Progenitor cell of endocrine pancreas (in vitro differentiated cells): Measurements from ENCODE around the gene COL6A5. TPM values are rescaled to one million over a fixed set of nuclear protein-coding genes. Genes with fewer than 3 reads are reported as not detected.
A peak's percentile ranks its signal among the peaks of the same experiment; 100 is the strongest.

Source experiments
- DNase-seq: peaks from one replicate; pipeline ENCODE4 v3.0.0; 2021; ENCODE audit warnings: low spot score; ENCODE audit not compliant: unreplicated experiment
- H3K27ac Mint-ChIP-seq: 2 replicates; pipeline ENCODE4 v1.8.0; 2021; ENCODE audit warnings: mild to moderate bottlenecking, moderate library complexity, mixed read lengths
- H3K27me3 Mint-ChIP-seq: 2 replicates; pipeline ENCODE4 v1.8.0; 2021; ENCODE audit warnings: mixed read lengths
- H3K36me3 Mint-ChIP-seq: 2 replicates; pipeline ENCODE4 v1.8.0; 2022; ENCODE audit warnings: mixed read lengths; ENCODE audit not compliant: insufficient read depth
- H3K4me1 Mint-ChIP-seq: 2 replicates; pipeline ENCODE4 v1.8.0; 2021; ENCODE audit warnings: low read depth, mixed read lengths
- H3K4me3 Mint-ChIP-seq: 2 replicates; pipeline ENCODE4 v1.8.0; 2021; ENCODE audit warnings: low read depth, mild to moderate bottlenecking, moderate library complexity, mixed read lengths
- H3K9me3 Mint-ChIP-seq: 2 replicates; pipeline ENCODE4 v1.8.0; 2021; ENCODE audit warnings: low read depth, mixed read lengths
- total RNA-seq: library from RNA; stranded (reverse); gene quantifications from 2 replicates; pipeline ENCODE4 v1.2.1, GENCODE V29; 2021
- TF ChIP-seq, protein P1 (sequence below): fragments of 200-600 bp; sonication (generic); IDR thresholded peaks from one replicate; pipeline ENCODE4 v1.5.0; 2021; ENCODE audit warnings: antibody characterized with exemption, mild to moderate bottlenecking; ENCODE audit not compliant: unreplicated experiment

Gene COL6A5
- total RNA-seq, 1 donor from 2014 or later: not detected

DNA sequence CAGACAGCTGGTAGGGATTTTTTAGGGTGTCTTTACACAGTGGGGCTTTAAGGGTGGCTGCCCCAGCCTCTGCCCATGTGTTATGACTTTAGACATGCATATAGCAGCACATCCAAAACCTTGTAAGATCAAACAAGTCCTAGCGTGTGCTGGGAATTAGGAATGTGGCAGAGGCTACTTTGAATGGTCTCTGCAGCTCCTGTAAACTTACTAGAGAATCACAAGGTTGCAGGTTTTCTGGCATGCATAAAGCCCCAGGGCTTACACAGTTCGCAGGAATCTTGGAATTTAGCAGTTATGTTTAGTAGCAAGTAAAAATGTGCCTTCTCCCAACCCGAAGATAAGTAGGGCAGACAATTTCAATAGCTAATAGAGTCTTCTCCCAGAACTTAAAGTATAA lies 124.7 kb downstream of the COL6A5 start:
- Mint-ChIP-seq H3K27me3 (no peaks in the 10 kb centered on the region), H3K27ac (no peak overlapping the region), H3K4me1 (no peaks in the 10 kb centered on the region), H3K9me3 (peaks cover 5% of the 10 kb centered on the region), H3K36me3 (no peaks in the 10 kb centered on the region), H3K4me3 (no peak overlapping the region)
- no peak for DNase-seq
- TF ChIP-seq, protein P1, sequence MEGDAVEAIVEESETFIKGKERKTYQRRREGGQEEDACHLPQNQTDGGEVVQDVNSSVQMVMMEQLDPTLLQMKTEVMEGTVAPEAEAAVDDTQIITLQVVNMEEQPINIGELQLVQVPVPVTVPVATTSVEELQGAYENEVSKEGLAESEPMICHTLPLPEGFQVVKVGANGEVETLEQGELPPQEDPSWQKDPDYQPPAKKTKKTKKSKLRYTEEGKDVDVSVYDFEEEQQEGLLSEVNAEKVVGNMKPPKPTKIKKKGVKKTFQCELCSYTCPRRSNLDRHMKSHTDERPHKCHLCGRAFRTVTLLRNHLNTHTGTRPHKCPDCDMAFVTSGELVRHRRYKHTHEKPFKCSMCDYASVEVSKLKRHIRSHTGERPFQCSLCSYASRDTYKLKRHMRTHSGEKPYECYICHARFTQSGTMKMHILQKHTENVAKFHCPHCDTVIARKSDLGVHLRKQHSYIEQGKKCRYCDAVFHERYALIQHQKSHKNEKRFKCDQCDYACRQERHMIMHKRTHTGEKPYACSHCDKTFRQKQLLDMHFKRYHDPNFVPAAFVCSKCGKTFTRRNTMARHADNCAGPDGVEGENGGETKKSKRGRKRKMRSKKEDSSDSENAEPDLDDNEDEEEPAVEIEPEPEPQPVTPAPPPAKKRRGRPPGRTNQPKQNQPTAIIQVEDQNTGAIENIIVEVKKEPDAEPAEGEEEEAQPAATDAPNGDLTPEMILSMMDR: no peak

DNA sequence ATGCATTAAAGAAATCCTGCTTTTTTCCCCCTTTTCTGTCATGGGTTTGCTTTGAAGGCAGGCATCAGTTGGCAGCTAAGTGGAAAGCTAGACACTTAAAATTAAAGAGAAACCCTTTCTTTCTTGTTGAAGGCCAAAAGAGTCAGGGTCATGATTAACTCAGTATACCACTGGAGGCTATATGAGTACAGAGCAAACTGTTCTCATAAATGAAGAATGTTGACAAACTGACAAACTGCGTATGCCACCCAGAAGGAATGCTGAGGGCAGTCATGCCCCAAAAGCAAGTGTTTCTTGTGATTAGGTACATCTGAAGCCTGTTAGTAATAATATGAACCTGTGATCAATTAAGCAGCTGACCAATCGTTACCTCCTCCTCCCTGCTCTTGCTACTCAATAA lies 127.9 kb downstream of the COL6A5 start:
- no peak for DNase-seq
- Mint-ChIP-seq H3K27me3 (no peaks in the 10 kb centered on the region), H3K4me3 (no peak overlapping the region)

DNA sequence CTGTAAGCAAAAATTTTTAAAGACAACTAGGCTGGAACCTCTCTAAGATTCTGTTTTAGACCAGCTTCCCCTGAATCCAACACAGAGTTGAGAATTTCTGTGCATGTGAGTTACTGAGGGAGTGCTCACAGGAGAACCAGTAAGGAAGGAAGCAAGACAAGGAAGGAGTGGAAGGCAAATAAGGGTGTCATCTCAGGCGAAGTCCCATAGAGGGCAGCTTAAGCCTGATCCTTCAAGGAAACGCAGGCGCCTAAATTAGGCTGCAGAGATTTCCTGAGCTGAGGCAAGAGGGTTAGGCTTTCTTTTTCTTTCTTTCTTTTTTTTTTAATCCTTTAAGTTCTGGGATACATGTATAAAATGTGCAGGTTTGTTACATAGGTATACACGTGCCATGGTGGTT lies 135.3 kb downstream of the COL6A5 start:
- H3K27me3 Mint-ChIP-seq: no peaks in the 10 kb centered on the region
- TF ChIP-seq, protein P1: peak; percentile 46
- H3K9me3 Mint-ChIP-seq: peaks cover 3% of the 10 kb centered on the region
- H3K4me1 Mint-ChIP-seq: peaks cover 7% of the 10 kb centered on the region
- no peak overlapping the region for H3K27ac Mint-ChIP-seq
- no peak for DNase-seq
- H3K4me3 Mint-ChIP-seq: no peak overlapping the region
- no peaks in the 10 kb centered on the region for H3K36me3 Mint-ChIP-seq

More for the DNA sequence above, 127.9 kb downstream of the COL6A5 start:
- no peak overlapping the region for H3K27ac Mint-ChIP-seq
- no peaks in the 10 kb centered on the region for H3K4me1 Mint-ChIP-seq
- TF ChIP-seq, protein P1: no peak
- H3K9me3 Mint-ChIP-seq: peaks cover 10% of the 10 kb centered on the region
- H3K36me3 Mint-ChIP-seq: no peaks in the 10 kb centered on the region

GRCh38 chr3:130488288-130488687 lies 142.8 kb downstream of the COL6A5 start:
- no peaks in the 10 kb centered on the region for H3K9me3 Mint-ChIP-seq
- no peak overlapping the region for H3K4me3 Mint-ChIP-seq
- peaks cover 10% of the 10 kb centered on the region for H3K4me1 Mint-ChIP-seq
- no peak overlapping the region for H3K27ac Mint-ChIP-seq
- TF ChIP-seq, protein P1: no peak
- H3K36me3 Mint-ChIP-seq: no peaks in the 10 kb centered on the region
- no peak for DNase-seq
- peaks cover 4% of the 10 kb centered on the region for H3K27me3 Mint-ChIP-seq

DNA sequence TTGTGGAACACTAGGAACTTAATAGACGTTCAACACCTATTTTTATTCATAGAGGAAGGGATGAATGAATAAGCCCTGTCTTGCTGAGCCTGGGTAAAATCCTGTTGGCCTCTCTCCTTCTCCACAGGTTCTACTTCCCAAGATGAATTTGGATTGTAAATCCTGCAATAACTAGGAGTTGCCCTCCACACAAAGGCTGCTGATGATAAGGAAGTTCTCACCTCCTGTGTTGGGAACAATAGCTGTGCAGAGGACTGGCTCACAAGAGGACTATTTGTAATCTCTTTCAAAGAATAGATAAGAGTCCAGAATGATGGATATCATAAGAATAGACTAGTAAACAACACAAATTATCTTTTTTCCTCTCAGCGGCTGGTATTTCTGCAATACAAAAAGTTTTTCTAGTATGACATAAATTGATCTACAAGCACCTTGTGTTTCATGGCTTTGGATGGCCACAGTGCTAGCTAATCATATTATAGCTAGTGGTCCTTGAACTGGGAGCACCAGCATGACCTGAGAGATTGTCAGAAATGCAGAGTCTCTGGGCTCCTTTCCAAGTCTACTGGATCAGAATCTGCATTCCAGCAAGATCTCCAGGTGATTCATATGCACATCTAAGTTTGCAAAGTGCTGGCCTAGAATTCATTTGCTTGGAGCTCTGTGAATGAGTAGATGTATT lies 143.4 kb downstream of the COL6A5 start:
- Mint-ChIP-seq H3K4me3 (no peak overlapping the region), H3K27ac (no peak overlapping the region), H3K36me3 (no peaks in the 10 kb centered on the region), H3K9me3 (no peaks in the 10 kb centered on the region), H3K27me3 (peaks cover 4% of the 10 kb centered on the region), H3K4me1 (peaks cover 8% of the 10 kb centered on the region)
- no peak for DNase-seq
- TF ChIP-seq, protein P1: no peak
